ENCODE measurements around the gene COPZ2.
"Not testable (repeated sequence)": the region's sequence is repeated elsewhere in the genome, so short reads cannot be mapped to it uniquely, and the experiment has no call there.

Gene COPZ2

GRCh38 chr17:47992216-47992615 is 45.4 kb downstream of the COPZ2 start:
- TF ChIP-seq ELF4 (IDR thresholded peaks at IDR 0.05) (no peak), SP1 (IDR thresholded peaks at IDR 0.05) (no peak), TARDBP (IDR thresholded peaks at IDR 0.05) (no peak), FOXA1 (IDR thresholded peaks at IDR 0.05) (no peak), L3MBTL2 (conservative IDR thresholded peaks at IDR 0.05) (no peak), NFRKB (IDR thresholded peaks at IDR 0.05) (no peak)
- TF ChIP-seq, protein P1, sequence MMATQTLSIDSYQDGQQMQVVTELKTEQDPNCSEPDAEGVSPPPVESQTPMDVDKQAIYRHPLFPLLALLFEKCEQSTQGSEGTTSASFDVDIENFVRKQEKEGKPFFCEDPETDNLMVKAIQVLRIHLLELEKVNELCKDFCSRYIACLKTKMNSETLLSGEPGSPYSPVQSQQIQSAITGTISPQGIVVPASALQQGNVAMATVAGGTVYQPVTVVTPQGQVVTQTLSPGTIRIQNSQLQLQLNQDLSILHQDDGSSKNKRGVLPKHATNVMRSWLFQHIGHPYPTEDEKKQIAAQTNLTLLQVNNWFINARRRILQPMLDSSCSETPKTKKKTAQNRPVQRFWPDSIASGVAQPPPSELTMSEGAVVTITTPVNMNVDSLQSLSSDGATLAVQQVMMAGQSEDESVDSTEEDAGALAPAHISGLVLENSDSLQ (IDR thresholded peaks at IDR 0.05), result no peak
- ChIA-PET CTCF (interaction anchor here (1.0 kb wide), 1 partner anchor 26 kb away, joined by 4 read pairs; no protein-coding TSS in a partner anchor), POLR2A (interaction anchor here (1.6 kb wide), 1 partner anchor 9 kb away, joined by 4 read pairs; no protein-coding TSS in a partner anchor)
- no peak for DNase-seq (ENCODE audit: extremely low spot score)

- ChIA-PET POLR2A (interaction anchor here (1.2 kb wide), 1 partner anchor 9 kb away, joined by 4 read pairs; no protein-coding TSS in a partner anchor), CTCF (no interaction called here)
- TF ChIP-seq LEF1 (IDR thresholded peaks at IDR 0.05; ENCODE audit: borderline replicate concordance), result no peak
- no peak for TF ChIP-seq ARNT (IDR thresholded peaks at IDR 0.05)
- no peak for TF ChIP-seq FOXK2 (IDR thresholded peaks at IDR 0.05)
- no peak for TF ChIP-seq TARDBP (IDR thresholded peaks at IDR 0.05)
- TF ChIP-seq HDGF (IDR thresholded peaks at IDR 0.05; ENCODE audit: borderline replicate concordance), result no peak
- no peak for TF ChIP-seq ELF4 (IDR thresholded peaks at IDR 0.05)
- TF ChIP-seq SP1 (IDR thresholded peaks at IDR 0.05), result no peak
- TF ChIP-seq, protein P1 (IDR thresholded peaks at IDR 0.05), result no peak
- TF ChIP-seq BHLHE40 (IDR thresholded peaks at IDR 0.05; ENCODE audit: borderline replicate concordance), result no peak
- TF ChIP-seq CTBP1 (IDR thresholded peaks at IDR 0.05; ENCODE audit: borderline replicate concordance), result no peak
- TF ChIP-seq L3MBTL2 (conservative IDR thresholded peaks at IDR 0.05), result no peak
- no peak for TF ChIP-seq ZNF384 (IDR thresholded peaks at IDR 0.05)
- no peak for TF ChIP-seq NFRKB (IDR thresholded peaks at IDR 0.05)
- no peak for DNase-seq (ENCODE audit: extremely low spot score)
Observed at GRCh38 chr17:47990962-47991731, 46.5 kb downstream of the COPZ2 start.

- ChIA-PET POLR2A (no interaction called here), CTCF (interaction anchor here (0.5 kb wide), 1 partner anchor 21 kb away, joined by 3 read pairs; no protein-coding TSS in a partner anchor)
- TF ChIP-seq TARDBP (IDR thresholded peaks at IDR 0.05) (no peak), LEF1 (IDR thresholded peaks at IDR 0.05; ENCODE audit: borderline replicate concordance) (no peak), BHLHE40 (IDR thresholded peaks at IDR 0.05; ENCODE audit: borderline replicate concordance) (no peak), NFRKB (IDR thresholded peaks at IDR 0.05) (no peak), HDGF (IDR thresholded peaks at IDR 0.05; ENCODE audit: borderline replicate concordance) (no peak), SUZ12 (IDR thresholded peaks at IDR 0.05) (no peak), FOXA1 (IDR thresholded peaks at IDR 0.05) (no peak), ELF4 (IDR thresholded peaks at IDR 0.05) (no peak), ZNF384 (IDR thresholded peaks at IDR 0.05) (no peak), ARNT (IDR thresholded peaks at IDR 0.05) (no peak)
- DNase-seq (ENCODE audit: extremely low spot score), result no peak
Observed at GRCh38 chr17:47989700-47990099, 47.9 kb downstream of the COPZ2 start.

DNA sequence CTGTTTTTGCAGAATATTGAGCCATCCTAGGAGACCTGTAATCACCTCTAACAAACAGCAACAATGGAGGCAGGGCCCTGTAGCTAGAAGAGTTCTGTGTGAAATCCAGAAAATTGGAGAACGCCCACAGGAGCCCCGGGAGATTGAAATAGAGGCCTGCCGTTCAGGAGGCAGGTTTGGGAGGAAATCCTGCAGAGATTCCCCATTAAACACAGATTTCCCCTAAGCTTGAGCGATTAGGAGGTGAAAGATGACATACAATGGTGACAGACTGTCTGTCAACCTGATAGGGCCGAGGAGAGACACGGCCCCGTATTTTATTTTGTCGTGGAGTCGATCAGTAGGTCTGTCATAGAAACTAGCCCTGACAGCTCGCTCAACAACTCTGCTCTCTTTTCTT is 48.4 kb downstream of the COPZ2 start:
- POLR2A ChIA-PET, result no interaction called here
- TF ChIP-seq, protein P1 (IDR thresholded peaks at IDR 0.05), result peak; percentile 26; the same call in 1 of the 2 replicates
- TF ChIP-seq SUZ12 (IDR thresholded peaks at IDR 0.05), result no peak
- no peak for DNase-seq (ENCODE audit: extremely low spot score)
- CTCF ChIA-PET, result interaction anchor here (0.5 kb wide), 1 partner anchor 22 kb away, joined by 3 read pairs; no protein-coding TSS in a partner anchor

DNA sequence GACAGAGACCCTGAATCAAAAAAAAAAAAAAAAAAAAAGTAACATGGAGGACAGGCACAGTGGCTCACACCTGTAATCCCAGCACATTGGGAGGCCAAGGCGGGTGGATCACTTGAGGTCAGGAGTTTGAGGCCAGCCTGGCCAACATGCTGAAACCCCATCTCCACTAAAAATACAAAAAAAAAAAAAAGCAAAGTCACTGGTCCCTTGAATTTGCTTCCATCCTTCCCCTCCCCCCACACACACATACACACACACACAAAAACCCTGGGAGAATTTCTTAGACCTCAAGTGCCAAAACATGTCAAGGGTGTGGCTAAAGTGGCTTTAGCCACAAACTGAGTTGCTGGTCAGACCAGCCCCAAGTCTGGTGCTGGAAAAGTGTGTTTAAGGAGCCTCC is 49.2 kb downstream of the COPZ2 start:
- POLR2A ChIA-PET; DNase-seq (ENCODE audit: extremely low spot score): not testable (repeated sequence)
- CTCF ChIA-PET, result interaction anchor here (1.2 kb wide), 1 partner anchor 23 kb away, joined by 3 read pairs; no protein-coding TSS in a partner anchor

DNA sequence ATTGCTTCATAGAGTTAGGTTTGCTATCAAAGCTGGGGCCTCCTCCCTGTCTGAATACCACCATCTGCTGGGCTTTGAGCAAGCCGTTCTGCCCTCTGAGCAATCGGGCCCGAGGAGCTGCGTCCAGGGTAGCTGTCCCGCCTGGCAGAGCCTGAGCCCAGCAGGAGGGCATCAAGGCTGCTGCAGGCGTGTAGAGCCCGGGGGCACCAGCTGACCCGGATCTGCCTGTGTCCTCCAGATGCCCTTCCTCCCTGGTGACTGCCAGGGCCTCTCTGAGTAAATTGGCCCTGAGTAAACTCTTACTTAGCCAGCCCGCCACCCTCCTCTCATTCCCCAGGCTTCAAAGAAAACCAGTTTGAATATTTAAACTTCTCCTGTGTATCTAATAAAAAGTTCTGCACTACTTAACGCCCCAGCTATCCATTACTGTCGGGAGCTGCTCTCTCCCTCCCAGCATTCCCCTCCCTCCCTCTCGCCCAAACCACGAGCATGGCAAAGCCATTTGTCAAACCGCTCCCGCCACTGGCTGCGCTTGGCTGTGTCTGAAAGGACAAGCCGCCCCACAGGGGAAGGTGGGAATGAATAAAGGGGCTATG is 50.3 kb downstream of the COPZ2 start:
- POLR2A ChIA-PET, result interaction anchor here (1.5 kb wide), 1 partner anchor 46 kb away, joined by 3 read pairs; the partner anchor contains the start of gene PNPO
- TF ChIP-seq TARDBP (IDR thresholded peaks at IDR 0.05) (no peak), BHLHE40 (IDR thresholded peaks at IDR 0.05; ENCODE audit: borderline replicate concordance) (no peak), L3MBTL2 (conservative IDR thresholded peaks at IDR 0.05) (peak; percentile 47; the same call in 1 of the 2 replicates), HDGF (IDR thresholded peaks at IDR 0.05; ENCODE audit: borderline replicate concordance) (no peak), ZNF384 (IDR thresholded peaks at IDR 0.05) (no peak), NFRKB (IDR thresholded peaks at IDR 0.05) (no peak), FOXM1 (IDR thresholded peaks at IDR 0.05; ENCODE audit: borderline replicate concordance) (no peak), FOXA1 (IDR thresholded peaks at IDR 0.05) (no peak), ELF4 (IDR thresholded peaks at IDR 0.05) (no peak), FOXK2 (IDR thresholded peaks at IDR 0.05) (no peak)
- TF ChIP-seq, protein P1 (IDR thresholded peaks at IDR 0.05), result peak; percentile 66
- DNase-seq (ENCODE audit: extremely low spot score), result no peak
- CTCF ChIA-PET, result interaction anchor here (0.5 to 1.6 kb wide), 4 partner anchors 9 to 391 kb away, joined by 3 to 5 read pairs (median 3); no protein-coding TSS in a partner anchor

All from HEK293T (cell line).